ENCODE results near the gene KLHL42. TPM values are rescaled to one million over a fixed set of nuclear protein-coding genes. Genes with fewer than 3 reads are reported as not detected.
A peak's percentile ranks its signal among the peaks of the same experiment; 100 is the strongest.

KLHL42 gene
- total and polyA plus RNA-seq, 10 of the 15 experiments (the other 5 are each of a cell fraction or from before 2014, with no cell fraction given), result 2.1 to 18.2 (median 13.1) TPM

DNA sequence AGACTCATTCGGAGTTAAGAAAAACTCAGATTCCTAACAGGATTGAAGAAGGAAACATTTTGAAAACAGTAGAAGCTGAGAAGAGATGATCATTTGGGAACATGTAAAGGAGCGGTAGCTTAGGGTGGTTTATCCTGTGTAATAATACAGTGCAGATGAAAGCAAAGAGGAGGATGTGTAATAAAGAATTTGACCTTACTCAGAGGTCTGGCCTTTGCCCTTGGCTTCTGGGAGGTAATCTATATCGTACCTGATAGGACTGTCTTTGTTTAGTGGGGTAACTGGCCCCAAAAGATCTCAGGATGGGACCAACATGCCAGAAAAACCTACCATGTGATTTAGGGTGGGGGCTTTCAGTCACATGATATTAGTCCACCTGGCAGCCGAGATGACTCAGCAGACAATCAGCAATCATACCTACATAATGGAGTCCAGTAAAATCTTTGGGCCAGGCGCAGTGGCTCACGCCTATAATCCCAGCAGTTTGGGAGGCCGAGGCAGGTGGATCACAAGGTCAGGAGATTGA is 23.3 kb upstream of the KLHL42 start (continued):
- TF ChIP-seq, protein P1, sequence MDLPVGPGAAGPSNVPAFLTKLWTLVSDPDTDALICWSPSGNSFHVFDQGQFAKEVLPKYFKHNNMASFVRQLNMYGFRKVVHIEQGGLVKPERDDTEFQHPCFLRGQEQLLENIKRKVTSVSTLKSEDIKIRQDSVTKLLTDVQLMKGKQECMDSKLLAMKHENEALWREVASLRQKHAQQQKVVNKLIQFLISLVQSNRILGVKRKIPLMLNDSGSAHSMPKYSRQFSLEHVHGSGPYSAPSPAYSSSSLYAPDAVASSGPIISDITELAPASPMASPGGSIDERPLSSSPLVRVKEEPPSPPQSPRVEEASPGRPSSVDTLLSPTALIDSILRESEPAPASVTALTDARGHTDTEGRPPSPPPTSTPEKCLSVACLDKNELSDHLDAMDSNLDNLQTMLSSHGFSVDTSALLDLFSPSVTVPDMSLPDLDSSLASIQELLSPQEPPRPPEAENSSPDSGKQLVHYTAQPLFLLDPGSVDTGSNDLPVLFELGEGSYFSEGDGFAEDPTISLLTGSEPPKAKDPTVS (IDR thresholded peaks at IDR 0.05; ENCODE audit: low read depth, low read length), result no peak
- TF ChIP-seq, protein P2, sequence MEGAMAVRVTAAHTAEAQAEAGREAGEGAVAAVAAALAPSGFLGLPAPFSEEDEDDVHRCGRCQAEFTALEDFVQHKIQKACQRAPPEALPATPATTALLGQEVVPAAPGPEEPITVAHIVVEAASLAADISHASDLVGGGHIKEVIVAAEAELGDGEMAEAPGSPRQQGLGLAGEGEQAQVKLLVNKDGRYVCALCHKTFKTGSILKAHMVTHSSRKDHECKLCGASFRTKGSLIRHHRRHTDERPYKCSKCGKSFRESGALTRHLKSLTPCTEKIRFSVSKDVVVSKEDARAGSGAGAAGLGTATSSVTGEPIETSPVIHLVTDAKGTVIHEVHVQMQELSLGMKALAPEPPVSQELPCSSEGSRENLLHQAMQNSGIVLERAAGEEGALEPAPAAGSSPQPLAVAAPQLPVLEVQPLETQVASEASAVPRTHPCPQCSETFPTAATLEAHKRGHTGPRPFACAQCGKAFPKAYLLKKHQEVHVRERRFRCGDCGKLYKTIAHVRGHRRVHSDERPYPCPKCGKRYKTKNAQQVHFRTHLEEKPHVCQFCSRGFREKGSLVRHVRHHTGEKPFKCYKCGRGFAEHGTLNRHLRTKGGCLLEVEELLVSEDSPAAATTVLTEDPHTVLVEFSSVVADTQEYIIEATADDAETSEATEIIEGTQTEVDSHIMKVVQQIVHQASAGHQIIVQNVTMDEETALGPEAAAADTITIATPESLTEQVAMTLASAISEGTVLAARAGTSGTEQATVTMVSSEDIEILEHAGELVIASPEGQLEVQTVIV (IDR thresholded peaks at IDR 0.05; ENCODE audit: borderline replicate concordance, partially characterized antibody), result no peak
- no peak for TF ChIP-seq BRCA1 (IDR thresholded peaks at IDR 0.05; ENCODE audit: low read depth, low read length)
- TF ChIP-seq ZNF207 (IDR thresholded peaks at IDR 0.05; ENCODE audit: borderline replicate concordance), result no peak
- no peak for TF ChIP-seq KLF5 (IDR thresholded peaks at IDR 0.05; ENCODE audit: partially characterized antibody)

DNA sequence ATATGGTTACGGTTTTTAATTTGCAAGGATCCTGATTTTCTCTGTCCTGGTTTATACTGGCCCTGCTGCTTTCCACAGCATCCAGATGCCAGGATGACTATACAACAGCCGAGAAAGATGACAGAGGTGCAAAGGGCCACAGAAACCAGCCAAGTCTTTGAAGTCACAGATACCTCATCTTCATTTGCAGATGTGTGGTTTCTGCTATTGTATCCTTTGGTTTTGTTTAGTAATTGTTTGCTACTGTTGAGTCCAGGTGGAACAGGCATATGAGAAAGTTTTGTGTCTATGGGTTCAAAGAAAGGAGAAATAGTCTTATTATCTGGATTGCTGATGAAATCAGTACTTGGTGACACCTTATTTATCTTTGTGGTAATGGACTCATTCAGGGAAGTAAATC is 17.3 kb upstream of the KLHL42 start:
- Histone ChIP-seq H3K9me3 (replicated peaks; ENCODE audit: control insufficient read depth, insufficient read depth, low read length) (no peaks in the 10 kb centered on the region), H2AFZ (ENCODE audit: control insufficient read depth, low read depth, low read length) (no peak overlapping the region), H3K27ac (ENCODE audit: control insufficient read depth, insufficient read depth) (no peak overlapping the region), H3K36me3 (ENCODE audit: control insufficient read depth in 2 of 2, insufficient read depth in 2 of 2, low read length in 1 of 2) (no peaks in the 10 kb centered on the region), H3K4me2 (ENCODE audit: control insufficient read depth, insufficient read depth) (no peak overlapping the region), H4K20me1 (ENCODE audit: control insufficient read depth, insufficient read depth) (no peaks in the 10 kb centered on the region), H3K4me3 (no peak overlapping the region), H3K27me3 (replicated peaks in 1 of 2; ENCODE audit: control insufficient read depth in 2 of 2, insufficient read depth in 2 of 2, low read length in 1 of 2) (no peaks in the 10 kb centered on the region), H3K4me1 (ENCODE audit: control insufficient read depth, insufficient read depth, low read length) (no peaks in the 10 kb centered on the region), H3K79me2 (ENCODE audit: control insufficient read depth, insufficient read depth, low read length) (no peaks in the 10 kb centered on the region), H3K9ac (ENCODE audit: control insufficient read depth, insufficient read depth, low read length) (no peak overlapping the region)
- ChIA-PET RAD21 (ENCODE audit: unreplicated experiment) (no interaction called here), POLR2A (no interaction called here), CTCF (no interaction called here), SMC1A (ENCODE audit: uncharacterized antibody, unreplicated experiment) (no interaction called here)
- in situ Hi-C loops (cut with MboI), result no loop called here
- FAIRE-seq, result no peak
- intact Hi-C loops (cut with micrococcal nuclease; ENCODE audit: unreplicated experiment), result no loop called here
- WGBS (ENCODE audit: insufficient coverage, insufficient replicate concordance, low lambda C conversion rate, missing lambda C conversion rate), result 61% methylated on average over 2 of the region's 2 CpGs
- no TSS peak for BruUV-seq (replicated peaks)
- ATAC-seq, result peak; percentile 81
- DNase-seq (ENCODE audit: low read depth, low spot score), result no peak
- peak; percentile 88 for TF ChIP-seq RUNX3 (IDR thresholded peaks at IDR 0.05; ENCODE audit: low read length)
- TF ChIP-seq, protein P3, sequence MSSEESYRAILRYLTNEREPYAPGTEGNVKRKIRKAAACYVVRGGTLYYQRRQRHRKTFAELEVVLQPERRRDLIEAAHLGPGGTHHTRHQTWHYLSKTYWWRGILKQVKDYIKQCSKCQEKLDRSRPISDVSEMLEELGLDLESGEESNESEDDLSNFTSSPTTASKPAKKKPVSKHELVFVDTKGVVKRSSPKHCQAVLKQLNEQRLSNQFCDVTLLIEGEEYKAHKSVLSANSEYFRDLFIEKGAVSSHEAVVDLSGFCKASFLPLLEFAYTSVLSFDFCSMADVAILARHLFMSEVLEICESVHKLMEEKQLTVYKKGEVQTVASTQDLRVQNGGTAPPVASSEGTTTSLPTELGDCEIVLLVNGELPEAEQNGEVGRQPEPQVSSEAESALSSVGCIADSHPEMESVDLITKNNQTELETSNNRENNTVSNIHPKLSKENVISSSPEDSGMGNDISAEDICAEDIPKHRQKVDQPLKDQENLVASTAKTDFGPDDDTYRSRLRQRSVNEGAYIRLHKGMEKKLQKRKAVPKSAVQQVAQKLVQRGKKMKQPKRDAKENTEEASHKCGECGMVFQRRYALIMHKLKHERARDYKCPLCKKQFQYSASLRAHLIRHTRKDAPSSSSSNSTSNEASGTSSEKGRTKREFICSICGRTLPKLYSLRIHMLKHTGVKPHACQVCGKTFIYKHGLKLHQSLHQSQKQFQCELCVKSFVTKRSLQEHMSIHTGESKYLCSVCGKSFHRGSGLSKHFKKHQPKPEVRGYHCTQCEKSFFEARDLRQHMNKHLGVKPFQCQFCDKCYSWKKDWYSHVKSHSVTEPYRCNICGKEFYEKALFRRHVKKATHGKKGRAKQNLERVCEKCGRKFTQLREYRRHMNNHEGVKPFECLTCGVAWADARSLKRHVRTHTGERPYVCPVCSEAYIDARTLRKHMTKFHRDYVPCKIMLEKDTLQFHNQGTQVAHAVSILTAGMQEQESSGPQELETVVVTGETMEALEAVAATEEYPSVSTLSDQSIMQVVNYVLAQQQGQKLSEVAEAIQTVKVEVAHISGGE (CRISPR knock-in tag; IDR thresholded peaks at IDR 0.05), result no peak
- peak; percentile 66; the same call in 1 of the 2 replicates for TF ChIP-seq NFIC (IDR thresholded peaks at IDR 0.05; ENCODE audit: low read depth, low read length)
- no peak for TF ChIP-seq ZNF384 (IDR thresholded peaks at IDR 0.05; ENCODE audit: borderline replicate concordance, low read depth, low read length)
- no peak for TF ChIP-seq PAX8 (IDR thresholded peaks at IDR 0.05)
- TF ChIP-seq, protein P4, sequence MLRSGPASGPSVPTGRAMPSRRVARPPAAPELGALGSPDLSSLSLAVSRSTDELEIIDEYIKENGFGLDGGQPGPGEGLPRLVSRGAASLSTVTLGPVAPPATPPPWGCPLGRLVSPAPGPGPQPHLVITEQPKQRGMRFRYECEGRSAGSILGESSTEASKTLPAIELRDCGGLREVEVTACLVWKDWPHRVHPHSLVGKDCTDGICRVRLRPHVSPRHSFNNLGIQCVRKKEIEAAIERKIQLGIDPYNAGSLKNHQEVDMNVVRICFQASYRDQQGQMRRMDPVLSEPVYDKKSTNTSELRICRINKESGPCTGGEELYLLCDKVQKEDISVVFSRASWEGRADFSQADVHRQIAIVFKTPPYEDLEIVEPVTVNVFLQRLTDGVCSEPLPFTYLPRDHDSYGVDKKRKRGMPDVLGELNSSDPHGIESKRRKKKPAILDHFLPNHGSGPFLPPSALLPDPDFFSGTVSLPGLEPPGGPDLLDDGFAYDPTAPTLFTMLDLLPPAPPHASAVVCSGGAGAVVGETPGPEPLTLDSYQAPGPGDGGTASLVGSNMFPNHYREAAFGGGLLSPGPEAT (IDR thresholded peaks at IDR 0.05; ENCODE audit: low read depth), result 0 out of 2 replicates have a peak, but pooled peaks have one; percentile 32
- peak; percentile 64 to 73 for TF ChIP-seq IKZF2 (IDR thresholded peaks at IDR 0.05)
- no peak for TF ChIP-seq RBBP5 (conservative IDR thresholded peaks at IDR 0.05)
- peak; percentile 18; the same call in 1 of the 2 replicates for TF ChIP-seq CREM (IDR thresholded peaks at IDR 0.05; ENCODE audit: low read depth)
- TF ChIP-seq JUNB (IDR thresholded peaks at IDR 0.05), result peak; percentile 40; the same call in 1 of the 2 replicates
